HG03039 (cell line): ENCODE data around the gene LEPR.
A peak's percentile ranks its signal among the peaks of the same experiment; 100 is the strongest.
"Not testable (repeated sequence)": the region's sequence is repeated elsewhere in the genome, so short reads cannot be mapped to it uniquely, and the experiment has no call there.

Experiments used
- ATAC-seq: cut with Tn5 transposase; IDR thresholded peaks from one replicate; pipeline ENCODE4 v1.9.1; 2021; ENCODE audit warnings: mild to moderate bottlenecking, moderate library complexity; ENCODE audit not compliant: unreplicated experiment

LEPR gene

GRCh38 chr1:65420590-65421350 is at the start of gene LEPR, which contains the start of gene LEPROT:
Gene LEPR, plus strand, starts transcription at chr1:65420668. Its CDS starts 144,898 bp downstream, at chr1:65565566.
Gene LEPROT, plus strand, starts transcription at chr1:65420668. Its CDS starts 57 bp downstream, at chr1:65420725.
- ATAC-seq, result peak; percentile 60

- ATAC-seq, result no peak
These were observed 48.9 kb upstream of the LEPR start for GRCh38 chr1:65371544-65371943.

DNA sequence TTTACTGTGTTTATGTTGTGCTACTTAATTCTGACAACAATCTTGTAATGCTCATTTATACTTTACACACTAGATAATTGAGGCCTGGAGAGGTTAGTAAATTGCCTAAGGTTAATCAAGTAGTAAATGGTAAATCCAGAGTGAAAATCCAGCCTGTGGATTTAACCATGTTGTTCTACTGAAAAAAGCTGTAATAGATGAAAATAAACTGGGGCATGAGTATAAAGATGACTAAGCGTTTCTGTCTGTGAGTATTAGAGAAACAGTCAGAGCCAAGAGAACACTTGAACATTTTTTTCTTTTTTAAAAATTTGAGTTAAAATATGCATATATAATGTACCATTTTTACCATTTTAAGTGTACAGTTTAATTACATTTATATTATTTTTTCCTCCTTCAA is 47.9 kb upstream of the LEPR start:
- no peak for ATAC-seq

- ATAC-seq, result no peak
These were observed 42.8 kb upstream of the LEPR start for GRCh38 chr1:65377496-65378246.

- no peak for ATAC-seq
These were observed 42.1 kb upstream of the LEPR start for GRCh38 chr1:65378247-65378946.

- not testable (repeated sequence) for ATAC-seq
These were observed 36.0 kb upstream of the LEPR start for GRCh38 chr1:65384426-65384825.

DNA sequence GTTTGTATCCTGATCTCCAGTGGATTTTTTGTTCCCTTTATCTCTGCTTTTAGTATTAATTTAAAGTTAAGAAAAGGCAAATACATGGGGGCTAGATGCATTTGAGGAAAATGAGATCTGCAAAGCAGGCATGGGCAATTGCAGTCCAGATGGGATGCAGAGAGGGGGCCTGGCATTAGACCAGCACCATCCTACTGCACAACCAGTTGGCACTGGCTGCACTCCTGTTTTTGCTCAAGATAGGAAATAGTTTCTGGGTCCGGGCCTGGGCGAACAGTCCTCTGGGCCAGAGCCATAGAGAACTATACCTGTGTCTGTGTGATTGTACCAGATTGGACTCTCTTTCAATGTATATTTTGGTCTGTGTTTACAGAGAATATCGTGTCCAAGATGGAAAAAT is 34.0 kb upstream of the LEPR start:
- ATAC-seq, result no peak

DNA sequence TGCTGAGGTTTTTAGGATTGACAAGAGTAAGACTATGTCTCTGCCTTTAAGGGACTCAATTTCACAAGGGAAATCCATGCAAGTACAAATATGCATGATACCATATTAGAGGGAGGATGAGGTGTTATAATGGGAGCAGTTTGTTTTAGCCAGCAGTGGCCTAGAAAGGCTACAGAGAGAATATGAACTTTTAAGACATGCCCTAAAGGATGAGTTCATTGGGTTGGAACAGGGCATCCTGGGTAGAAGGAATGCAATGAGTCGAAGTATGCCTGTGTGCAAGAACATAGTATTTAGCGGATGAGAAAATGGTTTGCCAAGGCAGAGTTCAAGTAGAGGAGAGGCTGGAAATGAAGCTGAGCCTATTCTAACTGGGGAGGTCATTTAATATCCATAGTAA is 32.6 kb upstream of the LEPR start:
- ATAC-seq, result no peak

GRCh38 chr1:65388908-65389695 is 31.4 kb upstream of the LEPR start:
- no peak for ATAC-seq

- no peak for ATAC-seq
These were observed 28.0 kb upstream of the LEPR start for GRCh38 chr1:65392497-65392896.

DNA sequence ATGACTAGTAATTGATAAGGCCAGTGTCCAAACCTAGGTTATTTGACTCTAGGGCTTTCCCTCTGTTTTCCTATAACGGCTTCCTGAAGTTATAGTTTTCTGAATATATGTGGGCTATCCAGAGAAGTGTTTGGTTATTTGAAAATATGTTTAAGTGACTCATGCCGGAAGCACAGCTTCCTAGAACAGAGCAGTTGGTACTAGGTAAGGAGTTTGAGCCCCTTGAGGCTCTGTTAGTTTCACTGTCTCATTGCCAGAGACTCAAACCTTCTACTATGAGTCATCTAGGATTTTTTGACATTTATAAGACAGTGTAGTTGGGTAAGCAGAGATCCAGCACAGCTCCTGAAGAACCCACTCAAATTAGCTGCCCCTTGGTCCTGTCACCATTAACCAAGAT is 27.1 kb upstream of the LEPR start:
- ATAC-seq, result peak; percentile 96

DNA sequence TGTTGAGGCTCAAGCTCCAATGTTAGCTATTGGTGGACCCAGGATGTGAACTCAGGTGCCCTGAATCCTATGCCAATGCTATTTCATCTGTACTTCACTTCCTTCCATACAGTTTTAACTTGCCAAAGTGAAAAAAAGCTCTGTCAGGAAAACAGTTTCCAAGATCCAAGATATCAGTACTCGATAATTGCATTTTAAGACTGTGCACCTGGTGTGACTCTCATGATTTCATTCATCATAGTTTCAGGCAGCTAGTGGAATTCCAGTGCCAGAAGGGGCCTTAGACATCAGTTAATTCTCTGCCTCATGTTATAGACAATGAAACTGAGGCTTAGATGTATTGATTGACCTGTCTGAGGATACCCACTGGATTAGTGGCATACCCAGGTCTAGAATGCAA is 26.5 kb upstream of the LEPR start:
- no peak for ATAC-seq

DNA sequence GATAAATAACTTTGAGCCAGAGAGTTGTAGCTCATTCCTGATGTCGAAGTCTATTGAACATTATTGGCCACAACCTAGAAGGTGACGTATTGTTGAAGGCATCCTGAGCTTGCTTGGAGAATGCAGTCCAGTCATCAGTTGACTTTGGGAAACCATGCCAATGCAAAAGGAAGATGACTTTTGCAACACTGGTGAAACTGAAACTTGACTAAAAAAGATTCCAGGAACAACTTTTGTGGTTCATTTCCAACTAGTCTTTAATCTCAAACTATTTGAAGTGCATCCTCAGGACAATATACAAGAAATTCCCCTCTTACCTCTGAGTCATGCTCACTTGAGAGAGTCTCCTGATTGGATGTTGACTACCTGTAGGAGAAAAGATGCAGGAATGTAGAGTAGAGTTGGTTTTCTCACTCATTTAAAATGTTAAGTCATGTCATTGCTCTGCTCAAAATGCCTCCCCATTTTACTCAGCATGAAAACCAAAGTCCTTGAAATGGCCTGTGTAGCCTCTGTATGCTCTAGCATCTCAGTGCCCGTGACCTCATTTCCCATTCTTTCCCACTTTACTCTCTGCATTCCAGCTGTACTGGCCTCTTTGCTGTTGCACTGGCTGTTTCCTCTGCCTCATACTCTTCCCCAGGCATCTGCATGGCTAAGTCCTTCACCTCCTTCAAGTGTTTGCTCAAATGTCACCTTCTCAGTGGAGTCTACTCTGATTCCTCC is 24.4 kb upstream of the LEPR start:
- no peak for ATAC-seq

DNA sequence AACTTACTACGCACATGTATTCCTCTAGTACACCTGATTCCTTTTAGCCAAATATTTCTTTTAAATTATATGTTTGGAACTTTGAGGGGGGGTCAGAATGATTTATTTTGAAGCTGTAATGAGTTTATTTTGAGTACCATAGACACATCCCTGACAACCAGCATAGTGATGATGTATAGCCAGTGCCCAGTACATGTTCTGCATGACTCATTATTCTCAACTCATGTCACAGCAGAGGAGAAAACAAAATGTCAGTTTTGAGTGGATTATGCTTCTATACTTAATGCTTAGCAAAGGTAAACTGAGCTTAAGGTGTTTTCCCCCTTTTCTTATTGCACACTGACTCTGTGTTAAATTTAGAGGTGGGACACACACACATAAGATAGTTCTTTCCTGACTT is 22.4 kb upstream of the LEPR start:
- no peak for ATAC-seq

- ATAC-seq, result no peak
These were observed 21.5 kb upstream of the LEPR start for GRCh38 chr1:65399003-65399402.

GRCh38 chr1:65401612-65402011 is 18.9 kb upstream of the LEPR start:
- ATAC-seq, result no peak

GRCh38 chr1:65404941-65405340 is 15.5 kb upstream of the LEPR start:
- ATAC-seq, result no peak

DNA sequence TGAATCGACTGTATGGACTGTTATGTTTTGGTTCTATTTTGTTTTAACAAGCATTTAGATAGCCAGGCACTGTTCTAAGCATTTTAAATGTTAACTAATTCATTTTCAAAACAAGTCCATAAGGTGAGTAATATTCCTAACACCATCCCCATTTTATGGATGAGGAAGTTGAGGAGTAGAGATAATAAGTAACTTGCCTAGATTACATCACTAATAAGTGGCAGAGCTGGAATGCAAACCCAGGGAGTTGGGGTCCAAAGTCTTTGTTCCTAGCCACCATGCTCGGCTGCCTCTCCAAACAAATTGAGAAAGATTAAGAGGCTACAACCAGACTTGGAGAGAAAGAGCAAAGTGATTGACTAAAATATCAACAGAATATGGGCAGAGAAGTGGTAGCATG is 12.6 kb upstream of the LEPR start:
- ATAC-seq, result no peak

DNA sequence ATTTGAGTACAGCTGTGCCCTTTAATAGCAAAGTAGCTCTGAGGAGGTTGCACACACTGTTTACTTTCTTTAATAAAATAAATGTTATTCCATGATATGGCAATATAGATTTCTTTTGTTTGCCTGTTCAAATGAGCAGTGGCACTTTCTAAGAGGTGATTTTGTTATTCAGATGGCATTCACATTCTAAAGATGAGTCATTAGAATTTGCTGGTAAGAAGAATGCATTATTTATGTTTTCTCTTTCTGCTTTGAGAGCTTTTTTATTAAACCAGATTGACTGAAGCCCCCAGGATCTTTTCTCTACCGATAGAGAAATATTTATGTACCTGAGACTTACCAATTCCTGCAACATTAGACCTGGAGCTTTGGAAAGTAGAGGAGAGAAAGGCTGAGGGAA is 11.2 kb upstream of the LEPR start:
- no peak for ATAC-seq

- no peak for ATAC-seq
These were observed 10.6 kb upstream of the LEPR start for GRCh38 chr1:65409816-65410326.
